Astrocyte (in vitro differentiated cells and primary cell): Measurements from ENCODE around the gene ACOX3. TPM values are rescaled to one million over a fixed set of nuclear protein-coding genes. Genes with fewer than 3 reads are reported as not detected.

Experiments used
- DNase-seq: peaks from one replicate; pipeline ENCODE4 v3.0.0-alpha.2; 2010; ENCODE audit warnings: low read depth
- FAIRE-seq: peaks from 2 replicates; lab custom pipeline; 2011; peaks lifted over from hg19 to GRCh38; lab: Jason Lieb, UNC
- H2AFZ ChIP-seq: 2 replicates; pipeline ENCODE4 v1.6.0; 2012; ENCODE audit warnings: low read depth, low read length, inconsistent platforms
- H3K27ac ChIP-seq: 2 replicates; pipeline ENCODE4 v1.5.1; 2011; ENCODE audit warnings: low read depth, low read length, inconsistent platforms
- H3K27me3 ChIP-seq: 2 replicates; pipeline ENCODE4 v1.6.0; 2011; ENCODE audit warnings: low read length, inconsistent platforms; ENCODE audit not compliant: insufficient read depth
- H3K36me3 ChIP-seq: 2 replicates; pipeline ENCODE4 v1.5.1; 2011; ENCODE audit warnings: low read length, inconsistent platforms; ENCODE audit not compliant: insufficient read depth
- H3K4me1 ChIP-seq: 2 replicates; pipeline ENCODE4 v1.5.1; 2011; ENCODE audit warnings: low read length, inconsistent platforms; ENCODE audit not compliant: insufficient read depth
- H3K4me2 ChIP-seq: 2 replicates; pipeline ENCODE4 v1.6.0; 2012; ENCODE audit warnings: low read length, inconsistent platforms
- H3K4me3 ChIP-seq: 2 replicates; pipeline ENCODE4 v1.5.1; 2011; ENCODE audit warnings: low read depth, mild to moderate bottlenecking, low read length, inconsistent platforms; ENCODE audit not compliant: insufficient read depth
- H3K79me2 ChIP-seq: 2 replicates; pipeline ENCODE4 v1.6.0; 2012; ENCODE audit warnings: mild to moderate bottlenecking, low read length, inconsistent platforms; ENCODE audit not compliant: insufficient read depth
- H3K9ac ChIP-seq: 2 replicates; pipeline ENCODE4 v1.6.0; 2012; ENCODE audit warnings: mild to moderate bottlenecking, low read length, inconsistent platforms
- H3K9me3 ChIP-seq: 2 replicates; pipeline ENCODE4 v1.5.1; 2012; ENCODE audit warnings: low read depth, mild to moderate bottlenecking, low read length, inconsistent platforms; ENCODE audit not compliant: insufficient read depth
- H4K20me1 ChIP-seq: 2 replicates; pipeline ENCODE4 v1.6.0; 2012; ENCODE audit warnings: low read length, inconsistent platforms; ENCODE audit not compliant: insufficient read depth
- H3K27ac Mint-ChIP-seq: one replicate; pipeline ENCODE4 v1.8.0; 2021; ENCODE audit warnings: mild to moderate bottlenecking, mixed read lengths; ENCODE audit not compliant: unreplicated experiment
- H3K27me3 Mint-ChIP-seq: one replicate; pipeline ENCODE4 v1.8.0; 2021; ENCODE audit warnings: low read depth, mixed read lengths; ENCODE audit not compliant: unreplicated experiment
- H3K36me3 Mint-ChIP-seq: one replicate; pipeline ENCODE4 v1.8.0; 2021; ENCODE audit warnings: low read depth, mixed read lengths; ENCODE audit not compliant: unreplicated experiment
- H3K4me1 Mint-ChIP-seq: one replicate; pipeline ENCODE4 v1.8.0; 2021; ENCODE audit warnings: low read depth, mixed read lengths; ENCODE audit not compliant: unreplicated experiment
- H3K4me3 Mint-ChIP-seq: one replicate; pipeline ENCODE4 v1.8.0; 2021; ENCODE audit warnings: mild to moderate bottlenecking, moderate library complexity, mixed read lengths; ENCODE audit not compliant: unreplicated experiment
- H3K9me3 Mint-ChIP-seq: one replicate; pipeline ENCODE4 v1.8.0; 2021; ENCODE audit warnings: mild to moderate bottlenecking, mixed read lengths; ENCODE audit not compliant: unreplicated experiment
- CTCF ChIP-seq: IDR thresholded peaks from 2 replicates; pipeline ENCODE4 v1.5.1; 2011; ENCODE audit warnings: low read depth, mild to moderate bottlenecking, inconsistent platforms, low read length, moderate library complexity; ENCODE audit not compliant: insufficient read depth
- EZH2 ChIP-seq: IDR thresholded peaks from 2 replicates; pipeline ENCODE4 v1.6.1; 2012; ENCODE audit warnings: mild to moderate bottlenecking, low read length, inconsistent platforms; ENCODE audit not compliant: insufficient read depth
- total RNA-seq: library from RNA; stranded (reverse); gene quantifications from 2 replicates; pipeline ENCODE4 v1.2.1, GENCODE V29; 2021

ACOX3 gene
- total RNA-seq, 1 donor from 2014 or later = 45.6 TPM

DNA sequence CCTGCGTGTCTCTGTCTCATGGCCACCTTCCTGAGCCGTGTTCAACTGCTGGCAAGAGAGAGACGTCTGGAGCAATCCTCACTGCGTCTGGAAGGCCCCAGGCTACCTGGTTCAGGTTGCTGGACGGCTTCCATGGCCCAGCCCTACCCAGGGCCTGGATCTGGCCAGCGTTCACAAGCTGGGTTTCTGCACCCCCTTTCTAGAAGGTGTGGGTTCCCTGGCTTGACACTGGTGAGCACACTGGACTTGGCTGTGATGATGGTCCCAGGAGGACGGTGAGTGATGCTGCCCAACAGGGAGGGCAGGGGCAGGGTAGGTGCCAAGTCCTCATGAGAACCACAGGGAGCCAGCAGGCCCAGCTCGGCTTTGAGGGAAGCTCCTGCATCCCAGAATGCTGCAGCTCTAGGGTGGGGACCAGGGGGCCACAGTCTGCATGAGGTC lies 107.6 kb downstream of the ACOX3 start:
- H3K4me2 ChIP-seq = no peak overlapping the region
- H3K4me1 ChIP-seq = peaks cover 2% of the 10 kb centered on the region
- DNase-seq (no peak), FAIRE-seq (no peak)
- peaks cover 2% of the 10 kb centered on the region for H3K27me3 ChIP-seq
- no peak overlapping the region for H3K27ac Mint-ChIP-seq
- peaks cover 9% of the 10 kb centered on the region for H3K9me3 ChIP-seq
- H3K36me3 Mint-ChIP-seq = no peaks in the 10 kb centered on the region
- no peak overlapping the region for H3K4me3 ChIP-seq
- H3K27ac ChIP-seq = no peak overlapping the region
- no peaks in the 10 kb centered on the region for H4K20me1 ChIP-seq
- TF ChIP-seq CTCF (no peak), EZH2 (no peak)
- no peak overlapping the region for H3K9ac ChIP-seq
- peaks cover 7% of the 10 kb centered on the region for H3K4me1 Mint-ChIP-seq
- H3K4me3 Mint-ChIP-seq = no peak overlapping the region
- peaks cover 12% of the 10 kb centered on the region for H3K9me3 Mint-ChIP-seq
- H3K79me2 ChIP-seq = no peaks in the 10 kb centered on the region
- H3K36me3 ChIP-seq = no peaks in the 10 kb centered on the region
- H2AFZ ChIP-seq = no peak overlapping the region
- H3K27me3 Mint-ChIP-seq = peaks cover 34% of the 10 kb centered on the region

DNA sequence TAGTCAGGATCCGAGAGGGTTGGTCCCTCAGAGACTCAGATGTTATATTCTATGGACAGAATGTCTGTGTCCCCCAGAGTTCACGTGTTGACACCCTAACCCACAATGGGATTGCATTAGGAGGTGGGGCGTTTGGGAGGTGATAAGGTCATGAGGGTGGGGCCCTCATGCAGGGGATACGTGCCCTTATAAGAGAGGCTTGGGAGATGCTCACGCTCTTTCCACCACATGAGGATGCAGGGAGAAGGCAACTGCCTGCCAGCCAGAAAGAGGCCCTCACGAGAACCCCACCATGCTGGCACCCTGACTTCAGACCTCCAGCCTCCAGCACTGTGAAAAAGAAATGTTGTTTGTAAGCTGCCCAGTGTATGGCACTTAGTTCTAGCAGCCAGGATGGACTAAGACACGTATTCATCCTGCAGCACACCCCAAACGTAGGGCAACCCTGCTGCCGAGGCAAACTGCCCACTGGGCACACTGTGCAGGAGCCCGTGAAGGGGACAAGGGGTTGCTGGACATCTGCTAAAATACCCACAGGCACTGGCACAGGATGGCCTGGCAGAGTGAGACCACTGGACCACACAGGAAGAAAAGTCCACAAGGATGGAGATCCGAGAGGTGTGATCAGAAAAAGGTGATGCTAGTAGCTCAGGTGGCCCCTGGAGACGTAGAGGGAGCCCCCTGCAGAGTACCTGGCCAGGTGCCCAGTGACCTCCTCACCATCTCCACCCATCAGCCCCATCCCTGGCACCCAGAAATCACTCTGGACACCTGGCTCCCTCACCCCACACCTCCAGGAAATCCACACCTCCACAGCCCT lies 108.3 kb downstream of the ACOX3 start:
- Mint-ChIP-seq H3K4me1 (peaks cover 7% of the 10 kb centered on the region), H3K9me3 (peaks cover 12% of the 10 kb centered on the region), H3K4me3 (no peak overlapping the region), H3K36me3 (no peaks in the 10 kb centered on the region), H3K27me3 (peaks cover 37% of the 10 kb centered on the region), H3K27ac (no peak overlapping the region)
- H3K4me1 ChIP-seq = peaks cover 2% of the 10 kb centered on the region
- H3K4me2 ChIP-seq = no peak overlapping the region
- no peaks in the 10 kb centered on the region for H3K36me3 ChIP-seq
- no peak overlapping the region for H3K9ac ChIP-seq
- no peak for DNase-seq
- no peak for FAIRE-seq
- no peak overlapping the region for H3K4me3 ChIP-seq
- H4K20me1 ChIP-seq = no peaks in the 10 kb centered on the region
- TF ChIP-seq EZH2 (no peak), CTCF (no peak)
- H3K79me2 ChIP-seq = no peaks in the 10 kb centered on the region
- H3K27me3 ChIP-seq = peaks cover 2% of the 10 kb centered on the region
- H3K9me3 ChIP-seq = peaks cover 9% of the 10 kb centered on the region
- no peak overlapping the region for H3K27ac ChIP-seq
- H2AFZ ChIP-seq = no peak overlapping the region

GRCh38 chr4:8331575-8331955 lies 109.0 kb downstream of the ACOX3 start:
- Histone ChIP-seq H3K27ac (no peak overlapping the region), H3K79me2 (no peaks in the 10 kb centered on the region), H3K4me2 (no peak overlapping the region), H4K20me1 (no peaks in the 10 kb centered on the region), H3K4me1 (peaks cover 1% of the 10 kb centered on the region), H3K27me3 (peaks cover 2% of the 10 kb centered on the region), H3K9me3 (peaks cover 9% of the 10 kb centered on the region), H2AFZ (no peak overlapping the region), H3K36me3 (no peaks in the 10 kb centered on the region), H3K9ac (no peak overlapping the region), H3K4me3 (no peak overlapping the region)
- Mint-ChIP-seq H3K27ac (no peak overlapping the region), H3K36me3 (no peaks in the 10 kb centered on the region), H3K27me3 (peaks cover 39% of the 10 kb centered on the region), H3K9me3 (peaks cover 10% of the 10 kb centered on the region), H3K4me3 (no peak overlapping the region), H3K4me1 (peaks cover 3% of the 10 kb centered on the region)
- no peak for TF ChIP-seq CTCF
- no peak for TF ChIP-seq EZH2
- FAIRE-seq = no peak
- DNase-seq = no peak
